Measurements from ENCODE around the gene N4BP2L1. TPM values are rescaled to one million over a fixed set of nuclear protein-coding genes. Genes with fewer than 3 reads are reported as not detected.

Gene N4BP2L1
- total RNA-seq, 1 experiment from 2014 or later = 1.1 TPM

DNA sequence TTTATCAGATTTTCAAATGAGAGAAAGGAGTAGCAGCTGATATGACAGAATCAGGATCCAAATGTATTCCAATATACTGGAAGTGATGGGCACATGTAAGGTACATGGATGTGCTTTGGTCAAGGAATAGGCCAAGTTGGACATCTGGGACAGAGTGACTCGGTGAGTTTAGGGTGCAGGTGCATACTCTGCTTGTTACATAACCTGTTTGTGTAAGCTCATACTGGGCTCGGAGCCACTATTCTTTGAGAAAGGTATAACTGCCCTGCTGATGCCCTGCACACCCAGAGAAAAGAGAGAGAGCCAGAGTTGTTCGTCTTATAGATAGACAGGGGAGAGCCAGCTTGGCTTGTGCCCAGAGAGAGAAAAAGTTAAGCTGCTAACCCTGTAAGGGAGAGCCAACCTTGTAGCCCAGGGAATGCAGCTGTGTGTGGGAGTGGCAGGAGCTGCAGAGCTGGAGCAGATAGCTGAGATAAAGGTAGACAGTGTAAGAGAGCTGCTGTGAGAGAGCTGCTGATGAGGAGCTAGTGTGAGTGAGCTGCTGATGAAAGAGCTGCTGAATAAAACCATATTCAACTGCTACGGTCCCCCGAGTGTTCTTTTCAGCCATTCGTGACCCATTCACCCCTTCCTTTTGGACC, 40.7 kb upstream of the N4BP2L1 start:
- no TSS peak for BruUV-seq (replicated peaks)
- ATAC-seq (no peak), DNase-seq (ENCODE audit: low read depth, low spot score) (no peak)
- intact Hi-C loops (cut with micrococcal nuclease) = loop anchor here (5.0 kb wide), 1 partner anchor 114 kb away; no protein-coding TSS in a partner anchor
- Histone ChIP-seq H2AFZ (ENCODE audit: low read depth, low read length, poor library complexity, severe bottlenecking) (no peak overlapping the region), H3K27me3 (ENCODE audit: insufficient read depth, low read length) (no peaks in the 10 kb centered on the region), H3K4me3 (replicated peaks in 1 of 2; ENCODE audit: low read depth in 1 of 2, low read length in 2 of 2) (no peak overlapping the region), H3K27ac (ENCODE audit: low read depth, low read length) (no peak overlapping the region), H3K4me2 (ENCODE audit: low read length) (no peak overlapping the region), H3K4me1 (ENCODE audit: control insufficient read depth in 1 of 2, insufficient read depth in 2 of 2, low read length in 2 of 2) (no peaks in the 10 kb centered on the region), H3K9me3 (ENCODE audit: control insufficient read depth in 1 of 2, insufficient read depth in 1 of 2, low read depth in 1 of 2, low read length in 2 of 2) (no peaks in the 10 kb centered on the region), H4K20me1 (ENCODE audit: insufficient read depth) (no peaks in the 10 kb centered on the region), H3K9ac (ENCODE audit: low read length) (no peak overlapping the region), H3K79me2 (ENCODE audit: insufficient read depth, low read length) (no peaks in the 10 kb centered on the region), H3K9me2 (ENCODE audit: insufficient read depth) (no peaks in the 10 kb centered on the region), H3K36me3 (ENCODE audit: control insufficient read depth in 1 of 2, insufficient read depth in 2 of 2, low read length in 2 of 2) (no peaks in the 10 kb centered on the region)
- ChIA-PET POLR2A (no interaction called here), RAD21 (ENCODE audit: low non-redundant PET in 1 of 2, low total read pairs in 2 of 2, uncharacterized antibody in 2 of 2, unreplicated experiment in 2 of 2) (no interaction called here), CTCF (no interaction called here)
- TF ChIP-seq SIN3A (IDR thresholded peaks at IDR 0.05; ENCODE audit: low read depth) = no peak
- TF ChIP-seq EGR1 (IDR thresholded peaks at IDR 0.05; ENCODE audit: low read depth) = no peak
- TF ChIP-seq, protein P1, sequence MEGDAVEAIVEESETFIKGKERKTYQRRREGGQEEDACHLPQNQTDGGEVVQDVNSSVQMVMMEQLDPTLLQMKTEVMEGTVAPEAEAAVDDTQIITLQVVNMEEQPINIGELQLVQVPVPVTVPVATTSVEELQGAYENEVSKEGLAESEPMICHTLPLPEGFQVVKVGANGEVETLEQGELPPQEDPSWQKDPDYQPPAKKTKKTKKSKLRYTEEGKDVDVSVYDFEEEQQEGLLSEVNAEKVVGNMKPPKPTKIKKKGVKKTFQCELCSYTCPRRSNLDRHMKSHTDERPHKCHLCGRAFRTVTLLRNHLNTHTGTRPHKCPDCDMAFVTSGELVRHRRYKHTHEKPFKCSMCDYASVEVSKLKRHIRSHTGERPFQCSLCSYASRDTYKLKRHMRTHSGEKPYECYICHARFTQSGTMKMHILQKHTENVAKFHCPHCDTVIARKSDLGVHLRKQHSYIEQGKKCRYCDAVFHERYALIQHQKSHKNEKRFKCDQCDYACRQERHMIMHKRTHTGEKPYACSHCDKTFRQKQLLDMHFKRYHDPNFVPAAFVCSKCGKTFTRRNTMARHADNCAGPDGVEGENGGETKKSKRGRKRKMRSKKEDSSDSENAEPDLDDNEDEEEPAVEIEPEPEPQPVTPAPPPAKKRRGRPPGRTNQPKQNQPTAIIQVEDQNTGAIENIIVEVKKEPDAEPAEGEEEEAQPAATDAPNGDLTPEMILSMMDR (IDR thresholded peaks at IDR 0.05 in 2 of 3, conservative IDR thresholded peaks at IDR 0.05 in 1 of 3; ENCODE audit: borderline replicate concordance in 1 of 3, insufficient read depth in 1 of 3, low read depth in 2 of 3, low read length in 2 of 3) = no peak
- TF ChIP-seq, protein P2, sequence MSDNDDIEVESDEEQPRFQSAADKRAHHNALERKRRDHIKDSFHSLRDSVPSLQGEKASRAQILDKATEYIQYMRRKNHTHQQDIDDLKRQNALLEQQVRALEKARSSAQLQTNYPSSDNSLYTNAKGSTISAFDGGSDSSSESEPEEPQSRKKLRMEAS (IDR thresholded peaks at IDR 0.05) = no peak
- TF ChIP-seq EZH2phosphoT487 (IDR thresholded peaks at IDR 0.05; ENCODE audit: borderline replicate concordance) = no peak

DNA sequence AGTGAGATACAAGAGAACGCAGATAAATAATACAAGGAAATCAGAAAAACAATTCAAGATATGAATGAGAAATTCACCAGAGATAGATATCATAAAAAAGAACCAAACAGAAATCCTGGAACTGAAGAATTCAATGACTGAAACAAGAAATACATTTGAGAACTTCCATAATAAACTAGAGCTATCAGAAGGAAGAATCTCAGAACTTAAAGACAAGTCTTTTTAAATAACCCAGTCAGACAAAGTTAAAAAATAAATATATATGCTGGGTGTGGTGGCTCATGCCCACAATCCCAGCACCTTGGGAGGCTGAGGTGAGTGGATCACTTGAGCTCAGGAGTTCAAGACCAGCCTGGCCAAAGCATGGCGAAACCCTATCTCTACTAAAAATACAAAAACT, 28.7 kb upstream of the N4BP2L1 start:
- ATAC-seq = no peak
- Histone ChIP-seq H3K27me3 (ENCODE audit: insufficient read depth, low read length) (no peaks in the 10 kb centered on the region), H4K20me1 (ENCODE audit: insufficient read depth) (no peaks in the 10 kb centered on the region), H3K36me3 (ENCODE audit: control insufficient read depth in 1 of 2, insufficient read depth in 2 of 2, low read length in 2 of 2) (no peaks in the 10 kb centered on the region; a peak in 1 of 4 replicates), H3K4me1 (ENCODE audit: control insufficient read depth in 1 of 2, insufficient read depth in 2 of 2, low read length in 2 of 2) (no peaks in the 10 kb centered on the region), H2AFZ (ENCODE audit: low read depth, low read length, poor library complexity, severe bottlenecking) (no peak overlapping the region), H3K9me3 (ENCODE audit: control insufficient read depth in 1 of 2, insufficient read depth in 1 of 2, low read depth in 1 of 2, low read length in 2 of 2) (peaks cover 0 to 4% of the 10 kb centered on the region in 2 experiments; a peak in 1 of 4 replicates), H3K4me2 (ENCODE audit: low read length) (no peak overlapping the region), H3K9ac (ENCODE audit: low read length) (no peak overlapping the region), H3K9me2 (ENCODE audit: insufficient read depth) (no peaks in the 10 kb centered on the region), H3K27ac (ENCODE audit: low read depth, low read length) (no peak overlapping the region), H3K4me3 (replicated peaks in 1 of 2; ENCODE audit: low read depth in 1 of 2, low read length in 2 of 2) (no peak overlapping the region), H3K79me2 (ENCODE audit: insufficient read depth, low read length) (no peaks in the 10 kb centered on the region)
- TF ChIP-seq EGR1 (IDR thresholded peaks at IDR 0.05; ENCODE audit: low read depth) (no peak), EZH2phosphoT487 (IDR thresholded peaks at IDR 0.05; ENCODE audit: borderline replicate concordance) (no peak), EZH2 (IDR thresholded peaks at IDR 0.05) (no peak), CEBPB (IDR thresholded peaks at IDR 0.05; ENCODE audit: low read depth) (no peak), JUND (IDR thresholded peaks at IDR 0.05) (no peak), POLR2A (IDR thresholded peaks at IDR 0.05; ENCODE audit: borderline replicate concordance, extremely low read depth, insufficient read depth, insufficient read length) (no peak), CBX3 (IDR thresholded peaks at IDR 0.05; ENCODE audit: low read depth) (no peak), FOSL1 (IDR thresholded peaks at IDR 0.05; ENCODE audit: low read depth) (no peak), ELF1 (IDR thresholded peaks at IDR 0.05; ENCODE audit: borderline replicate concordance, low read depth) (no peak), SP1 (IDR thresholded peaks at IDR 0.05; ENCODE audit: low read depth) (no peak), RAD21 (IDR thresholded peaks at IDR 0.05; ENCODE audit: low read depth) (no peak)
- TF ChIP-seq, protein P2 (IDR thresholded peaks at IDR 0.05) = no peak
- TF ChIP-seq, protein P3, sequence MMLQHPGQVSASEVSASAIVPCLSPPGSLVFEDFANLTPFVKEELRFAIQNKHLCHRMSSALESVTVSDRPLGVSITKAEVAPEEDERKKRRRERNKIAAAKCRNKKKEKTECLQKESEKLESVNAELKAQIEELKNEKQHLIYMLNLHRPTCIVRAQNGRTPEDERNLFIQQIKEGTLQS (IDR thresholded peaks at IDR 0.05) = no peak
- CTCF ChIA-PET = interaction anchor here (0.6 kb wide), 1 partner anchor 10 kb away, joined by 4 read pairs; no protein-coding TSS in a partner anchor
- RAD21 ChIA-PET (ENCODE audit: low non-redundant PET in 1 of 2, low total read pairs in 2 of 2, uncharacterized antibody in 2 of 2, unreplicated experiment in 2 of 2) = no interaction called here
- intact Hi-C loops (cut with micrococcal nuclease) = no loop called here
- DNase-seq (ENCODE audit: low read depth, low spot score) = no peak
- POLR2A ChIA-PET = no interaction called here
- no TSS peak for BruUV-seq (replicated peaks)

Measured in HCT116 (cell line).